H4 (cell line): ENCODE measurements around the gene ICAM4. TPM values are rescaled to one million over a fixed set of nuclear protein-coding genes. Genes with fewer than 3 reads are reported as not detected.

Experiments used
- DNase-seq: peaks from one replicate; pipeline ENCODE4 v3.0.0-alpha.2; 2015; ENCODE audit warnings: low spot score
- total RNA-seq: library from RNA; depleted of rRNA; stranded (reverse); fragments of >200 nt; shearing (Covaris generic); gene quantifications from 2 replicates; pipeline ENCODE4 v1.2.3, GENCODE V29; 2014

The ICAM4 gene
- total RNA-seq, 1 experiment from 2014 or later: 0.15 TPM

GRCh38 chr19:10290876-10291553, 4.3 kb downstream of the ICAM4 start:
- no peak for DNase-seq

GRCh38 chr19:10291554-10292205, 4.9 kb downstream of the ICAM4 start:
- no peak for DNase-seq

- DNase-seq: no peak
Observed at GRCh38 chr19:10292206-10292788, 5.5 kb downstream of the ICAM4 start.

- DNase-seq: no peak
Observed at GRCh38 chr19:10292789-10293636, 6.3 kb downstream of the ICAM4 start.

- no peak for DNase-seq
Observed at GRCh38 chr19:10293637-10294367, 7.0 kb downstream of the ICAM4 start.

- DNase-seq: no peak
Observed at GRCh38 chr19:10294368-10294697, 7.6 kb downstream of the ICAM4 start.

- DNase-seq: no peak
Observed at GRCh38 chr19:10295305-10295846, 8.6 kb downstream of the ICAM4 start.

GRCh38 chr19:10295847-10296591, 9.3 kb downstream of the ICAM4 start:
- no peak for DNase-seq

GRCh38 chr19:10299545-10300458, 13.0 kb downstream of the ICAM4 start:
- DNase-seq: no peak

- no peak for DNase-seq
Observed at GRCh38 chr19:10305139-10305806, 18.5 kb downstream of the ICAM4 start.

- DNase-seq: no peak
Observed at GRCh38 chr19:10306327-10306726, 19.6 kb downstream of the ICAM4 start.

GRCh38 chr19:10309423-10309822, 22.7 kb downstream of the ICAM4 start, which contains the start of gene ZGLP1:
TSS of gene ZGLP1 (minus strand) at chr19:10309815.
- no peak for DNase-seq

GRCh38 chr19:10315335-10316214, 28.8 kb downstream of the ICAM4 start, which contains the start of gene FDX2:
TSS of gene FDX2 (minus strand) at chr19:10316015. CDS start at chr19:10315996, 19 bp downstream.
- peak; percentile 76 for DNase-seq

- DNase-seq: no peak
Observed at GRCh38 chr19:10316229-10317044, 29.7 kb downstream of the ICAM4 start.

- no peak for DNase-seq
Observed at GRCh38 chr19:10317045-10317856, 30.5 kb downstream of the ICAM4 start.

GRCh38 chr19:10317857-10318462, 31.2 kb downstream of the ICAM4 start:
- DNase-seq: no peak
